Activated T-helper 1 cell treated with anti-CD3 and anti-CD28 coated beads, Interleukin-12 subunit alpha, Interleukin-12 subunit beta, Interleukin-2, Interleukin-4 antibody, amounts not matched to agents 30 ng/mL and 10 ng/mL and 1 ng/mL, durations not matched to agents 14 hours and 24 hours and 36 hours (primary cell): ENCODE results near the gene PDIA2. TPM values are rescaled to one million over a fixed set of nuclear protein-coding genes. Genes with fewer than 3 reads are reported as not detected.

ENCODE experiments used
- DNase-seq: peaks from one replicate; pipeline ENCODE4 v3.0.0; 2021; ENCODE audit warnings: low spot score
- H3K27ac Mint-ChIP-seq: one replicate; pipeline ENCODE4 v1.8.0; 2021; ENCODE audit warnings: mild to moderate bottlenecking, mixed read lengths
- H3K27me3 Mint-ChIP-seq: one replicate; pipeline ENCODE4 v1.8.0; 2022; ENCODE audit warnings: mild to moderate bottlenecking, moderate library complexity, mixed read lengths; ENCODE audit not compliant: insufficient read depth
- H3K36me3 Mint-ChIP-seq: one replicate; pipeline ENCODE4 v1.8.0; 2021; ENCODE audit warnings: low read depth, mixed read lengths
- H3K4me1 Mint-ChIP-seq: one replicate; pipeline ENCODE4 v1.8.0; 2021; ENCODE audit warnings: low read depth, mixed read lengths
- H3K4me3 Mint-ChIP-seq: one replicate; pipeline ENCODE4 v1.8.0; 2021; ENCODE audit warnings: mild to moderate bottlenecking, moderate library complexity, mixed read lengths
- H3K9me3 Mint-ChIP-seq: one replicate; pipeline ENCODE4 v1.8.0; 2021; ENCODE audit warnings: mixed read lengths
- intact Hi-C: fragments of 100-400 bp; cut with micrococcal nuclease; formaldehyde crosslinking; loops from one replicate; pipeline ENCODE4 v1.15.1; 2024
- total RNA-seq: library from RNA; stranded (reverse); gene quantifications from 2 replicates; pipeline ENCODE4 v1.2.3, GENCODE V29; 2022

The PDIA2 gene
- total RNA-seq, 1 donor from 2014 or later: not detected

- intact Hi-C loops: loop anchor here (2.0 kb wide), 1 partner anchor 44 kb away; the partner anchor contains the start of gene FAM234A
- DNase-seq: peak; percentile 7
- Mint-ChIP-seq H3K27ac (no peak overlapping the region), H3K4me1 (no peaks in the 10 kb centered on the region), H3K9me3 (no peaks in the 10 kb centered on the region), H3K4me3 (no peak overlapping the region), H3K27me3 (peaks cover 34% of the 10 kb centered on the region), H3K36me3 (no peaks in the 10 kb centered on the region)
These were observed 4.0 kb upstream of the PDIA2 start for GRCh38 chr16:278863-279366.

- Mint-ChIP-seq H3K4me1 (no peaks in the 10 kb centered on the region), H3K36me3 (no peaks in the 10 kb centered on the region), H3K27ac (no peak overlapping the region), H3K27me3 (peaks cover 31% of the 10 kb centered on the region), H3K4me3 (no peak overlapping the region), H3K9me3 (no peaks in the 10 kb centered on the region)
- no peak for DNase-seq
- intact Hi-C loops: loop anchor here (2.0 kb wide), 1 partner anchor 45 kb away; the partner anchor contains the start of gene FAM234A
These were observed 3.4 kb upstream of the PDIA2 start for GRCh38 chr16:279531-279930.

GRCh38 chr16:280005-280460 is 2.9 kb upstream of the PDIA2 start:
- Mint-ChIP-seq H3K36me3 (no peaks in the 10 kb centered on the region), H3K27ac (no peak overlapping the region), H3K4me3 (no peak overlapping the region), H3K4me1 (no peaks in the 10 kb centered on the region), H3K9me3 (no peaks in the 10 kb centered on the region), H3K27me3 (peaks cover 31% of the 10 kb centered on the region)
- DNase-seq: no peak
- intact Hi-C loops: no loop called here

- intact Hi-C loops: no loop called here
- Mint-ChIP-seq H3K27me3 (peaks cover 27% of the 10 kb centered on the region), H3K27ac (no peak within 1 kb of the TSS), H3K4me3 (no peak within 1 kb of the TSS), H3K4me1 (no peaks in the 10 kb centered on the region), H3K9me3 (no peaks in the 10 kb centered on the region), H3K36me3 (no peaks in the 10 kb centered on the region)
- no peak for DNase-seq
These were observed 2.4 kb upstream of the PDIA2 start, which contains the start of gene ARHGDIG for GRCh38 chr16:280552-280951. TSS of gene ARHGDIG (plus strand) at chr16:280591. CDS start at chr16:280681, 90 bp downstream.

GRCh38 chr16:280991-281659 is 1.8 kb upstream of the PDIA2 start:
- no peaks in the 10 kb centered on the region for H3K36me3 Mint-ChIP-seq
- no peak overlapping the region for H3K4me3 Mint-ChIP-seq
- no peak overlapping the region for H3K27ac Mint-ChIP-seq
- no peaks in the 10 kb centered on the region for H3K4me1 Mint-ChIP-seq
- peaks cover 26% of the 10 kb centered on the region for H3K27me3 Mint-ChIP-seq
- intact Hi-C loops: no loop called here
- H3K9me3 Mint-ChIP-seq: no peaks in the 10 kb centered on the region
- DNase-seq: no peak

- intact Hi-C loops: no loop called here
These were observed 1.2 kb upstream of the PDIA2 start for GRCh38 chr16:281660-282255.

GRCh38 chr16:282491-282890 is 473 bp upstream of the PDIA2 start:
- no peaks in the 10 kb centered on the region for H3K36me3 Mint-ChIP-seq
- H3K27ac Mint-ChIP-seq: no peak overlapping the region
- H3K4me1 Mint-ChIP-seq: no peaks in the 10 kb centered on the region
- no peaks in the 10 kb centered on the region for H3K9me3 Mint-ChIP-seq
- DNase-seq: no peak
- peaks cover 13% of the 10 kb centered on the region for H3K27me3 Mint-ChIP-seq
- no peak overlapping the region for H3K4me3 Mint-ChIP-seq
- intact Hi-C loops: no loop called here

More at GRCh38 chr16:281660-282255, 1.2 kb upstream of the PDIA2 start:
- Mint-ChIP-seq H3K27ac (no peak overlapping the region), H3K4me3 (no peak overlapping the region), H3K9me3 (no peaks in the 10 kb centered on the region), H3K36me3 (no peaks in the 10 kb centered on the region), H3K27me3 (peaks cover 20% of the 10 kb centered on the region), H3K4me1 (no peaks in the 10 kb centered on the region)
- no peak for DNase-seq

- no peak overlapping the region for H3K27ac Mint-ChIP-seq
- no peaks in the 10 kb centered on the region for H3K36me3 Mint-ChIP-seq
- no peak for DNase-seq
- peaks cover 2% of the 10 kb centered on the region for H3K27me3 Mint-ChIP-seq
- intact Hi-C loops: no loop called here
- H3K4me3 Mint-ChIP-seq: no peak overlapping the region
- H3K9me3 Mint-ChIP-seq: no peaks in the 10 kb centered on the region
- H3K4me1 Mint-ChIP-seq: no peaks in the 10 kb centered on the region
These were observed 1.5 kb downstream of the PDIA2 start for GRCh38 chr16:284204-285120.

- Mint-ChIP-seq H3K9me3 (no peaks in the 10 kb centered on the region), H3K27ac (no peak overlapping the region), H3K4me3 (no peak overlapping the region), H3K4me1 (no peaks in the 10 kb centered on the region), H3K36me3 (no peaks in the 10 kb centered on the region), H3K27me3 (peaks cover 2% of the 10 kb centered on the region)
- intact Hi-C loops: no loop called here
- no peak for DNase-seq
These were observed 2.4 kb downstream of the PDIA2 start for GRCh38 chr16:285146-286055.

- no peaks in the 10 kb centered on the region for H3K36me3 Mint-ChIP-seq
- no peaks in the 10 kb centered on the region for H3K9me3 Mint-ChIP-seq
- intact Hi-C loops: no loop called here
- H3K4me1 Mint-ChIP-seq: no peaks in the 10 kb centered on the region
- no peak for DNase-seq
- H3K27me3 Mint-ChIP-seq: no peaks in the 10 kb centered on the region
- H3K4me3 Mint-ChIP-seq: no peak overlapping the region
- H3K27ac Mint-ChIP-seq: no peak overlapping the region
These were observed 3.7 kb downstream of the PDIA2 start for GRCh38 chr16:286491-287297.

- no peaks in the 10 kb centered on the region for H3K9me3 Mint-ChIP-seq
- no peaks in the 10 kb centered on the region for H3K36me3 Mint-ChIP-seq
- H3K27me3 Mint-ChIP-seq: no peaks in the 10 kb centered on the region
- intact Hi-C loops: no loop called here
- no peak for DNase-seq
- H3K4me3 Mint-ChIP-seq: no peak overlapping the region
- no peak overlapping the region for H3K27ac Mint-ChIP-seq
- no peaks in the 10 kb centered on the region for H3K4me1 Mint-ChIP-seq
These were observed 4.4 kb downstream of the PDIA2 start for GRCh38 chr16:287298-287811.
